ENCODE measurements around the gene AGO3.

DNA sequence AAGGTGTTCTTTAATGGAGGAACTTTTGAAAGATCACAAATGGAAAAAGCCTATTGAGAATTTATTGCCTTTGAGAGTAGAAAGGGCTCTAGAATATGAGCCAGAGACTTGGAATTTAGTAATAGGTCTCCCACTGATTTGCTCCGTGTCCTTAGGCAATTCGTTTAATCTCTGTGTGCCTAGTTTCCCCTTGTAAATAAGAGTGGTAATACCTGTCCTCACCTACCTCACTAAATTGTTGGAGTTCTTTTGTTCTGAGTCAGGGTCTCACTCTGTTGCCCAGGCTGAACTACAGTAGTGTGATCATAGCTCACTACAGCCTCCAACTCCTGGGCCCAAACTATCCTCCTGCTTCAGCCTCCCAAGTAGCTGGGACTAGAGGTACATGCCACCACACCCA is 138.0 kb downstream of the AGO3 start:
- TF ChIP-seq POLR2A (IDR thresholded peaks at IDR 0.05; ENCODE audit: low read depth, low read length) (no peak), EZH2 (IDR thresholded peaks at IDR 0.05; ENCODE audit: borderline replicate concordance, low read depth, low read length, severe bottlenecking) (no peak), POLR2AphosphoS5 (IDR thresholded peaks at IDR 0.05; ENCODE audit: insufficient read depth, low read depth, low read length) (no peak), MYC (IDR thresholded peaks at IDR 0.05; ENCODE audit: low read depth, low read length) (no peak), JUN (IDR thresholded peaks at IDR 0.05; ENCODE audit: borderline replicate concordance, insufficient read depth, insufficient read length, low read depth) (no peak), FOS (IDR thresholded peaks at IDR 0.05; ENCODE audit: borderline replicate concordance, insufficient read depth, low read length) (no peak), GATA2 (IDR thresholded peaks at IDR 0.05; ENCODE audit: insufficient read depth, insufficient read length, low read depth, low read length) (no peak)
- TF ChIP-seq, protein P1, sequence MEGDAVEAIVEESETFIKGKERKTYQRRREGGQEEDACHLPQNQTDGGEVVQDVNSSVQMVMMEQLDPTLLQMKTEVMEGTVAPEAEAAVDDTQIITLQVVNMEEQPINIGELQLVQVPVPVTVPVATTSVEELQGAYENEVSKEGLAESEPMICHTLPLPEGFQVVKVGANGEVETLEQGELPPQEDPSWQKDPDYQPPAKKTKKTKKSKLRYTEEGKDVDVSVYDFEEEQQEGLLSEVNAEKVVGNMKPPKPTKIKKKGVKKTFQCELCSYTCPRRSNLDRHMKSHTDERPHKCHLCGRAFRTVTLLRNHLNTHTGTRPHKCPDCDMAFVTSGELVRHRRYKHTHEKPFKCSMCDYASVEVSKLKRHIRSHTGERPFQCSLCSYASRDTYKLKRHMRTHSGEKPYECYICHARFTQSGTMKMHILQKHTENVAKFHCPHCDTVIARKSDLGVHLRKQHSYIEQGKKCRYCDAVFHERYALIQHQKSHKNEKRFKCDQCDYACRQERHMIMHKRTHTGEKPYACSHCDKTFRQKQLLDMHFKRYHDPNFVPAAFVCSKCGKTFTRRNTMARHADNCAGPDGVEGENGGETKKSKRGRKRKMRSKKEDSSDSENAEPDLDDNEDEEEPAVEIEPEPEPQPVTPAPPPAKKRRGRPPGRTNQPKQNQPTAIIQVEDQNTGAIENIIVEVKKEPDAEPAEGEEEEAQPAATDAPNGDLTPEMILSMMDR (IDR thresholded peaks at IDR 0.05; ENCODE audit: extremely low read depth in 1 of 2, insufficient read depth in 1 of 2, low read depth in 1 of 2, low read length in 2 of 2) = no peak
- TF ChIP-seq, protein P2, sequence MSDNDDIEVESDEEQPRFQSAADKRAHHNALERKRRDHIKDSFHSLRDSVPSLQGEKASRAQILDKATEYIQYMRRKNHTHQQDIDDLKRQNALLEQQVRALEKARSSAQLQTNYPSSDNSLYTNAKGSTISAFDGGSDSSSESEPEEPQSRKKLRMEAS (IDR thresholded peaks at IDR 0.05; ENCODE audit: insufficient read depth, insufficient read length) = no peak

All from endothelial cell of umbilical vein (primary cell).